Endodermal cell (in vitro differentiated cells): ENCODE data around the gene FAM118A. TPM values are rescaled to one million over a fixed set of nuclear protein-coding genes. Genes with fewer than 3 reads are reported as not detected.

Source experiments
- DNase-seq: peaks from one replicate; pipeline ENCODE4 v3.0.0-alpha.2; 2017
- H3K27ac ChIP-seq: 2 replicates; pipeline ENCODE4 v1.5.1; 2013; ENCODE audit warnings: mild to moderate bottlenecking, low read depth, low read length, moderate library complexity
- H3K27me3 ChIP-seq: 2 replicates; pipeline ENCODE4 v1.6.1; 2013; ENCODE audit warnings: mild to moderate bottlenecking, low read length, moderate library complexity; ENCODE audit not compliant: insufficient read depth, control insufficient read depth, poor library complexity, severe bottlenecking
- H3K36me3 ChIP-seq: 2 replicates; pipeline ENCODE4 v1.7.0; 2013; ENCODE audit warnings: mild to moderate bottlenecking, low read length, moderate library complexity; ENCODE audit not compliant: control insufficient read depth, insufficient read depth
- H3K4me1 ChIP-seq: one replicate; pipeline ENCODE4 v1.7.0; 2013; ENCODE audit warnings: low read length; ENCODE audit not compliant: control insufficient read depth, insufficient read depth
- H3K4me3 ChIP-seq: 2 replicates; pipeline ENCODE4 v1.5.1; 2013; ENCODE audit warnings: mild to moderate bottlenecking, low read length, moderate library complexity
- H3K9ac ChIP-seq: 2 replicates; pipeline ENCODE4 v1.6.1; 2013; ENCODE audit warnings: mild to moderate bottlenecking, low read length, moderate library complexity; ENCODE audit not compliant: poor library complexity, severe bottlenecking; ENCODE audit errors: extremely low read depth
- H3K9me3 ChIP-seq: 2 replicates; pipeline ENCODE4 v1.6.1; 2013; ENCODE audit warnings: mild to moderate bottlenecking, low read length, moderate library complexity; ENCODE audit not compliant: control insufficient read depth
- H3K27ac Mint-ChIP-seq: 2 replicates; pipeline ENCODE4 v1.8.0; 2020; ENCODE audit warnings: mixed read lengths
- H3K27me3 Mint-ChIP-seq: 2 replicates; pipeline ENCODE4 v1.8.0; 2021; ENCODE audit warnings: mild to moderate bottlenecking, mixed read lengths; ENCODE audit not compliant: insufficient read depth
- H3K36me3 Mint-ChIP-seq: 2 replicates; pipeline ENCODE4 v1.8.0; 2020; ENCODE audit warnings: low read depth, mixed read lengths
- H3K4me1 Mint-ChIP-seq: 2 replicates; pipeline ENCODE4 v1.8.0; 2020; ENCODE audit warnings: mixed read lengths
- H3K4me3 Mint-ChIP-seq: 2 replicates; pipeline ENCODE4 v1.8.0; 2020; ENCODE audit warnings: mild to moderate bottlenecking, moderate library complexity, mixed read lengths
- H3K9me3 Mint-ChIP-seq: 2 replicates; pipeline ENCODE4 v1.8.0; 2020; ENCODE audit warnings: mild to moderate bottlenecking, mixed read lengths
- CTCF ChIP-seq: fragments of 200-600 bp; sonication (generic); conservative IDR thresholded peaks from 2 replicates; pipeline ENCODE4 v1.5.0; 2021; ENCODE audit warnings: antibody characterized with exemption, mild to moderate bottlenecking
- WGBS, 2 experiments: methylation state at CpG; one replicate each; pipeline versions ENCODE4 v1.1.5 to v1.1.7; 2013; ENCODE audit warnings: missing lambda C conversion rate in 2 of 2, mixed read lengths in 1 of 2; ENCODE audit not compliant: insufficient coverage in 1 of 2, insufficient read length in 1 of 2; 5-methylcytosine and 5-hydroxymethylcytosine counted together
- total RNA-seq, 2 donors: library from RNA; stranded (reverse); fragmentation: NEBNext Ultra II Directional in 1 of 2; extraction: Animal tissue kit (Norgen Biotek cat#: 25700) in 1 of 2; gene quantifications; 2 replicates in 1 of 2; 3 replicates in 1 of 2; pipeline ENCODE4 v1.2.1, GENCODE V29; 2021

Gene FAM118A
- total RNA-seq, 2 donors from 2014 or later: 46.3 to 143 TPM

GRCh38 chr22:45296628-45297297 is 13.0 kb upstream of the FAM118A start:
- H3K9me3 ChIP-seq: no peaks in the 10 kb centered on the region
- Mint-ChIP-seq H3K27ac (no peak overlapping the region), H3K4me3 (no peak overlapping the region), H3K9me3 (no peaks in the 10 kb centered on the region), H3K27me3 (peaks cover 4% of the 10 kb centered on the region), H3K36me3 (no peaks in the 10 kb centered on the region), H3K4me1 (peaks cover 10% of the 10 kb centered on the region)
- no peak for DNase-seq
- H3K9ac ChIP-seq: no peak overlapping the region
- no peak for TF ChIP-seq CTCF
- WGBS, 2 experiments: 91 to 95% methylated on average over 11 to 13 of the region's 13 CpGs
- no peaks in the 10 kb centered on the region for H3K36me3 ChIP-seq
- no peaks in the 10 kb centered on the region for H3K27me3 ChIP-seq
- no peak overlapping the region for H3K4me3 ChIP-seq
- no peak overlapping the region for H3K27ac ChIP-seq
- no peaks in the 10 kb centered on the region for H3K4me1 ChIP-seq

DNA sequence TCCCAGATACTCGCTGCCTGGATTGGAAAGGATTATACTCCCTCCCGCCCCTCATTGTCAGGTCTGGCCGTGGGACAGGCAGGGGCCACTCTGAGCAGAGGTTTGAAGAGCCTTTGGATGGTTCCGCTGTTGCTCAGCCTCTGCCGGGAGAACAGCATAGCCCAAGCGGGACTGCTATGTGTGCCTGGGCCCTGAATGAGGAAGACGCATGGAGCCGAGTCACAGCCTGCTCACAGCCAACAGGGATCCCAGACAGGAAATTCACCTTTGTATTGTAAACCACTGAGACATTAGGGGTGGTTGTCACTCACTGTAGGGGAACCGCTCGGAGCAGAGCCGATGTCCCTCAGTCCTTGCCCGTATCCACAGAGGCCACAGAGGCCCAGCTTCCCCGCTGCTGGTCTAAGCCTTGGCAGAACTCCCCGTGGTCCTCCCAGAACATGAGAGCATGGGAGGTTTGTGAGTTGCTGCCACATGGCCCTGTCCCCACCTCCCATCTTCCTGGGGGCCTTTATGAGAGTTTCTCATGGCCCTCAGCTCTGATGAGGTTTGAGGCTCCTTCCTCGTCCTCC is 10.7 kb upstream of the FAM118A start:
- Mint-ChIP-seq H3K4me3 (no peak overlapping the region), H3K27me3 (peaks cover 4% of the 10 kb centered on the region), H3K27ac (peak overlapping the region; percentile 39), H3K4me1 (peaks cover 10% of the 10 kb centered on the region), H3K9me3 (no peaks in the 10 kb centered on the region), H3K36me3 (no peaks in the 10 kb centered on the region)
- H3K9me3 ChIP-seq: no peaks in the 10 kb centered on the region
- peak; percentile 75 for DNase-seq
- H3K36me3 ChIP-seq: no peaks in the 10 kb centered on the region
- TF ChIP-seq CTCF: no peak
- H3K4me1 ChIP-seq: no peaks in the 10 kb centered on the region
- 79 to 83% methylated on average over 9 to 15 of the region's 15 CpGs for WGBS, 2 experiments
- no peak overlapping the region for H3K4me3 ChIP-seq
- no peak overlapping the region for H3K9ac ChIP-seq
- no peaks in the 10 kb centered on the region for H3K27me3 ChIP-seq
- H3K27ac ChIP-seq: no peak overlapping the region

DNA sequence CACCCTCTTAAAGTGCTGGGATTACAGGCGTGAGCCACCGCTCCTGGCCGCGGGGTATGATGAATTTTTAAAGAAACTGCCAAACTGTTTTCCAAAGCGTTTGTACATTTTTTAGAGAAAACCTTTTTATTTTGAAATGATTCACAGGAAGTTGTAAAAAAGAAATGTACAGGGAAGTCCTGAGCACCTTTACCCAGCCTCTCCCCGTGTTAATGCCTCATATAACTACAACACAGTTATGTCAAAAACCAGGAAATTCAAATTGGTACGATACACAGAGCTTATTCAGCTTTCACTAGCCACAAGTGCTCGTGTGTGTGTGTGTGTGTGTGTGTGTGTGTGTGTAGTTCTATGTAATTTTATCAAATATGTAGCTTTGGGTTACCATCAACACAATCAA is 7.0 kb upstream of the FAM118A start:
- no peak for DNase-seq
- Mint-ChIP-seq H3K4me3 (no peak overlapping the region), H3K36me3 (no peaks in the 10 kb centered on the region), H3K9me3 (no peaks in the 10 kb centered on the region), H3K27ac (no peak overlapping the region), H3K27me3 (no peaks in the 10 kb centered on the region), H3K4me1 (peaks cover 10% of the 10 kb centered on the region)
- no peak for TF ChIP-seq CTCF
- no peak overlapping the region for H3K4me3 ChIP-seq
- WGBS, 2 experiments: 94 to 99% methylated on average over 5 to 6 of the region's 8 CpGs
- no peaks in the 10 kb centered on the region for H3K9me3 ChIP-seq
- no peak overlapping the region for H3K9ac ChIP-seq
- no peaks in the 10 kb centered on the region for H3K27me3 ChIP-seq
- no peaks in the 10 kb centered on the region for H3K4me1 ChIP-seq
- H3K27ac ChIP-seq: no peak overlapping the region
- H3K36me3 ChIP-seq: no peaks in the 10 kb centered on the region
